Measurements from ENCODE around the gene HOXD11.

The HOXD11 gene

GRCh38 chr2:176094349-176094748, 12.7 kb upstream of the HOXD11 start:
- DNase-seq: no peak

GRCh38 chr2:176095421-176095820, 11.7 kb upstream of the HOXD11 start:
- no peak for DNase-seq

DNA sequence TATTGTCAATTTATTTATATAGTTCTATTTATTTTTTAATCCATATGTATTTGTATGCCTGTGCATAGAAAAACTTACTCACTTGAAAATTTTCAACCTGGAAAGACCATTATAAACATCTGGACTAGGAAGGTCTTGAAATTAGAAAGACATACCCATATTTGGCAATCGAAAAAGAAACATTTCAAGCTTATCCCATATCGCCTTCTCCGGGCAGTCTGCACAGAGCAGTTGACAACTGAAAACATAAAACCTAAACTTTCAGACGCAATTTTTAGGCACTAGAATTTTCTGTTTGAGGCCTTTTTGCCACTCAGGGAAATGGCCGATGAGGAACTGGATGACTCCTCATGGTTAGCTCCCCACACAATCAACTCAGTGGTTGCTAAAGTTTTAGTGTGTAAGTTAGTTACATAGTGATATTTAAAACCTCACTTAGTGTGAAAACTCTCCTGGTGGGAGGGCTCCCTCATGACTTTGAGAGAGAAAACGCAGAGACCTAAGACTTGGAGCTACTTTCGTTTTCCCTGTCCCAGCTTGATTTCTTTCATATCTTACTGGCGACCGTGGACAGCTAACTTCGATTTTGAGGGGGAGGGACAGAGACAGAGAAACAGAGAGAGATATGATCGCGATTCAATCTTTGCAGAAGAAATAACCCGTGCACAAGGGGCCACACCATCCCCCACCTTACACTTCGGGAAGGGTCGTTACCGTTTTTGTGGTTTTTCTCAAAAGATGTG, 10.7 kb upstream of the HOXD11 start:
- no peak for DNase-seq

GRCh38 chr2:176096986-176097819, 9.9 kb upstream of the HOXD11 start:
- DNase-seq: no peak

- DNase-seq: no peak
Observed at GRCh38 chr2:176097820-176098365, 9.2 kb upstream of the HOXD11 start.

DNA sequence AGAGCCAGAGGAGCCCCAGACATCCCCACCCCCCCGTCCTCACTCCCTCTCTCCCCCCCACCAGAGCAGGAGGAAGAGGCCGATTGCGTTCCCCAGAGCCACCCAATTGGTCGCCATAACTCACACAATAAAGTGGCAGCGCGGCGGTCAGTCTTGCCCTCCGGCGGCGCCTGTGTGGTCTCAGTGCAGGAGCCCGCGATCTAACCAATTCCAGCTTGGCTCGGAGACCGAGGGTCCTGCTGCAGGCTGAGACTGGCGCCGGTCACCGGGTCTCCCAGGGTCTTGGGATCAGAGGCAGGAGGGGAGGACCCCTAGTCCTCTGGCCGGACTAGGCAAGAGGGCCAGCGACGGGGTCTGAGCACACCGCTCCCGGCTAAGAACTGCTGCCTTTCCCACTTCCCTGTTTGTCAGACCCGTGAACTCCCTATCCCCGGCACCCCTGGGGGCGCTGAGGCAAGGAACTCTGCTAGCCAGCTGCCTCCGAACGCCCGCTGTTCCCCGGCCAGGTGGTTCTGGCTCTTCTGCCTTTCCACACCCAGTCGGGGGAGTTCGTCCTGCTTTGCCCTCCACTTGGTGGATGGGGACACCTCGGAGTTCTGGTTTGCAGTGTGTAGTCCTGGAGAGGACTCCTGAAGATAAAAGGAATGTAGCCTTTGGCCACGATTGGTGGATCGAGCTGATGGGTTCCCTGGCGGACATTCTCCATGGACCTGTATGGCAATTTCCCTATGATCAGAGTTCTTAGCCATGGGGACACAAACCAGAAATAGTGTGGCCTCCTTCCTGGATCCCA, 8.5 kb upstream of the HOXD11 start:
- DNase-seq: no peak

GRCh38 chr2:176099159-176099727, 7.8 kb upstream of the HOXD11 start:
- DNase-seq: no peak

GRCh38 chr2:176099728-176100546, 7.1 kb upstream of the HOXD11 start, which contains the start of gene HOXD12:
TSS of gene HOXD12 (plus strand) at chr2:176099795. CDS start at chr2:176099802, 7 bp downstream.
- no peak for DNase-seq

DNA sequence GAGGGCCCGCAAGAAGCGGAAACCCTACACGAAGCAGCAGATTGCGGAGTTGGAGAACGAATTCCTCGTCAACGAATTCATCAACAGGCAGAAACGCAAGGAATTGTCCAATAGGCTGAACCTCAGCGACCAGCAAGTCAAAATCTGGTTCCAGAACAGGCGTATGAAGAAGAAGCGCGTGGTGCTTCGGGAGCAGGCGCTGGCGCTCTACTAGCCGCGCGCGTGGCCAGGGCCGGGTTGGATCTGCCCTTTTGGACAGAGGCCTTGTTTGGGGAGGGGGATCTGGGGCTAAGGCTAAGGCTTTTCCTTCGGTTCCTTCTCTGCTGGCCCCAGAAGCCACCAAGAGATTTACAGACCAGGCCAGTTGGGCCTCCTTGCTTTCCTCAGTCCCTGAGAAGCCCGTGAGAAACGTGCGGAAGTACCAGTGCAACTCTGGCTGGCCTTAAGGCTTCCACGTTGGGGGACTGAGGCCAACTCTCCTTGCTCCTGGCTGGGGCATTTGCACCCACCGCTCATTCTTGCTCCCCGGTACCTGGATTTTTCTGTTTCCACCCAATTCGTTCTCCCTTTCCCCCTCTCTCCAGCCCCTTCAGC, 6.4 kb upstream of the HOXD11 start:
- DNase-seq: no peak

DNA sequence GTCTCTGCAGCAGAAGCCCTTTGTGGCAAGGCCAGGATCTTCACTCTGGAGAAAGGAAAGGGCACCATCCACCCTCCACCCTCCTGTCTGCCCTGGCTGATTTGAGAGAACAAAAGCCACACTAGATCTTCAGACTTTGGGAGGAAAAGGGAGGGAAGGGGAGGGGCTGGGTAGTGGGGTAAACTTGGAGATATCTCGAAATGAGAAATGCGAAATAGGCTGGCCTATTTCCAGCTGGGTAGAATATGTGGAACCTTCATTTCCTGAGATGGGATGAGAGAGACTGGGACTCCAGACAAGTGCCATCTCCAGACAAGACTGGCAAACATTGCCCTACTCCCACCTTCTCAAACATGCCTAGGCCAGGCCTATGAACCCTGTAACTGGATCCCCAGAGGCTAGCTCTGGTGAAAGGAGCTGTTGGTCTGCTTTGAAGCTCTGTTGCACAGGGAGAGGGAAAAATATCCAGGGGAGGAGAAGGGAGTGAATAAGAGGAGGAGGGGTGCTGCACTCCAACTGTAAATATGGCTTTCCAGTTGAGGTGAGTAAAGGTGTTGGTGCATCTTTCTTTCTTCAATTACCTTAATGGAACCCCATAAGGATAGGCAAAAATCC, 5.8 kb upstream of the HOXD11 start:
- no peak for DNase-seq

DNA sequence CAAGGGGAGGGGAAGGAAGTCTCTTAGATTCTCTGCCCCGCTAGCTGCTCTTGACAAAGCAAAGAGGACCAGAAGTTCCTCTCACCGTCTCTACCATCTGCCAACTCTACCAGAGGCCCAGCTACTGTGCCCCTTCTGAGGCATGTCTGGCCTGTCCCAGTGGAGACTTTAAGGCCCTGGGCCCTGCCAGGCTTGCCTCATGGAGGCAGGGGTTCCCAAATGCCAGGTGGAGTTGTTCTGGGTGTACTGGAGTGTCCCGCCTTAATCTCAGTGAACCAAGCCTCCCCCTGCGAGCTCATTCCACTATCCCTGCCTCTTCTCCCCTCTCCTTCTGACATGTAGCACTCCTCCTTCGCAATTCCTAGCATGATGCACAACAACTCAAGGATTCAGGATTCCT, 5.2 kb upstream of the HOXD11 start:
- DNase-seq: no peak

- no peak for DNase-seq
Observed at GRCh38 chr2:176102309-176102866, 4.7 kb upstream of the HOXD11 start.

GRCh38 chr2:176103194-176103593, 3.9 kb upstream of the HOXD11 start:
- no peak for DNase-seq

DNA sequence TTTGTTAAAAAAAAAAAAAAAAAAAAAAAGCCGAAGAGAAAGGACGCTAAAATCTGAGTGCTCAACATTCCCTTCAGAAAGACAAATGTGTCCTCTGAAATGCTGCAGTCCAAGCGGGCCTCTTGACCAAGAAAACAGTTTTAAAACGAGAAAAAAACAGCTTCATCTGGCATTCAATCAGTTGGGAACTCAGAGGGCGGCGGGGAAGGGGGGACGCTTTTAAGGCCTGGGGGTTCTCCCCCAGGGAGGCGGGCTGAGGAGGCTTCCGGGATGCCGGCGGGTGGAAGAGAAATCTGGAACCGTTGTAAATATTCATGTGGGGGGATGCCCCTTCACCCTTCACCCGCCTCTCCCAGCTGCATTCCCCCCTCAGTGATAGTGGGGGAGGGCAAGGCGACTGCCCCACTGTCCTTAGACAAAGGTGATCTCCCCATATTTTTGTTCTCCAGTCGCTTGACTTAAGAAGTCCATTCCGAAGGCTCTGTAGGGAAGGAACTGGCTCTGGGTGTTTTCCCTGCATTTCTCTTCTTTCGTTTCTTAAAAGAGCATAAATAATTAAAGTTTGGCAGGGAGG, 3.3 kb upstream of the HOXD11 start:
- no peak for DNase-seq

DNA sequence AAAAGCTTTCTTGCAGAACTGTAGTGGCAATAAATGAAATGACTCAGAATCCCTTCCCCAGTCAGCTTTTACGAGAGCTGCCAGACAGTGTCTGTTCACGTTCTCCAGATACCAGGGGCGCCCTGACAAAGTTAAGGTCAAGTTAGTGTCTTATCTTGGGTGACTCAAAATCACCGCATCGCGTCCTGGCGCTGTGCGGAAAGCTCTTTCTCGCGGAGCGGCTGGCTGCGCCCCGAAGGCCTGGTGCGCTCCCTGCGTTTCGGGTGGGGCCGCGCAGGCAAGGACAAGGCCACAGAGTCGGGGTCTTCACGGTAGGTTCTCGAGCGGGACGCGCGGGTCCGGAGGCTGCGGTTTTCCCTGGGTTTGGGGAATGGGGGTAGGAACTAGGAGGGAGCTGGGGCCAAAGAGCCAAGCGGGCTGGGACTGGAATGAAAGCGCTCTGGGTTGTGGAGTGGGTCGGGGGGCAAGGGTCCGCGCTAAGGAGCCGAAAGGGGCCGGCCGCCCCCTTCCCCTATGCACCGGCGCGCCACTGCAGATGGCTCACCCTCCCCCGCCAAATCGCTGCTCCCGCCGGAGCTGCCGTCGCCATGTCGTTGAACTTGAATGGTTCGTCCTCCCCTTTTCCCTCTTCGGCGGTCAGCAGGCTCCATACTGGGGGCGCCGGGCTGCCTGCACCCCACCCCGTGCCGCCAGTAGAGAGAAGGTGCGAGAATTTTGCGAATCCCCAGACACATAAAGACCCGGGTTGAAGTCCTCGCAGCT, 2.6 kb upstream of the HOXD11 start:
- DNase-seq: no peak

DNA sequence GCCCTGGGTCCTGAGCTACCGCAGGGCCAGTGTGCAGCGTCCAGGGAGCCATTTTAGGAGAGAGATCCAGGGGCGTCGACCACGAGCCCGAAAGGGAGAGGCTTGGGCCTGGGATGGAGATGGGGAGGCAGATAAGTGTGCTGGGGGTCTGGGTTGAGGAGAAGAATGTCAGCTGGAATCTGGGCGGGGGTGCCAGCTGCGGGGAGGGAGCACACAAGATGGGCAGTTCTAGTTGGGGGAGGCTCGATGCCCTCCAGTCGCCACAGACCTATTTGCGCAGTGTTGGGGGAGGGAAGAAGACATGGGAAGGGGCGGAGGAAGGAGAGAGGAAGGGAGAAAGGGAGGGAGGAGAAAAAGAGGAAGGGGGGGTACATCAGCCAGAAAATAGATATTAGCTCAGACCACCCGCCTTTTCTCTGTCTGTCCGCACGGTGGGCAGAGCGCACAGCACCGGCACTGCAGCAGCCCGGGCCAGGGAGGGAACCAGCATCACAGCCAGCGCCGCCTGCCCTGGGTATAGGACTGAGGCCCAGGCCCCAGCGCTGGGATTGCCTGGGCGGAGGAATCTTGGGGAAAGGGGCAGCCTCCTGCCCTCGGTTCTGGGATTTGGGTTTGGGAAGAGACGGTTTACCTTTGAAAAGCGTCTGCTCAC, 1.9 kb upstream of the HOXD11 start:
- no peak for DNase-seq

DNA sequence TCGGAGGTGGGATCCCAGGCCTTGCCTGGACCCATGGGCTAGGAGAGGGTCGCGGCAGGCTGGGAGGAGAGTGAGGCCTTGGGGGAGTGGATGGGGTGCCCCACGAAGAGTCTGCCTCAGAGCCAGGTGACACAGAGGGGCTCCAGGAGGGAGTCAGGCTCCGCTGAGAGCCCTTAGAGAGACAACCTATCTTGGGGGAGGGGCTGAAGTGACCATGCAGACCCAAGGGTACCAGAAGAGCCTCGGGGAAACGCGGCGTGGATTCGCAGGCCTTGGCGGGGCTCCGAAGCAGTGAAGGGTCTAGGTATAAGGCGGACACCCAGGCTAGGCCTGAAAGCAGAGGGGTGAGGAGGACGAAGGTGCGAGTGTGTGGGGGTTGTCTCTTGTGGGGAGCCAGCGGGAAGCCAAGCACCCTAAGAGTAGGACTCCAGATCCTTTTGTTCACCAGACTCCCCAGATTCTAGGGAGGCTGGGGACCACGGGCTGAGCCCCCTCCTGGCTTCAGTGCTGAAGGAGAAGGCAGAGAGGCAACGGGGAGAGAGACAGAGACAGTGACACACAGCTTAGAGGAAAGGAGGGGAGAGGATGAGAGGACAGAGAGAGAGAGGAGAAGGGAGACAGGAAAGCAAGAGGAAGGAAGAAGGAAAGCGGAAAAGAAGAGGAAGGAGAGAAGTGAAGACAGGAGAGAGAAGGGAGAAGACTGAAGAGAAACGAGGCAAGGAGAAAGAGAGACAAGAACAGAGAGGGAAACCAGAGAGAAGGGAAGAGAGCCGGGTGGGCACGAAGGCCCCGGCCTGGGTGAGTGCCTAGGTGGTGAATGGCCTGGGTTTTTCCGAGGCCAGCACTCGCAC, 1.1 kb upstream of the HOXD11 start:
- no peak for DNase-seq

GRCh38 chr2:176107731-176108181, 676 bp downstream of the HOXD11 start:
- DNase-seq: no peak

Measured in NCI-H1105 treated with DMSO at 0.1 percent for 48 hours (cell line).